T-helper 2 cell treated with Interferon-gamma antibody and Interleukin-4, amounts not matched to agents 5 μg/mL and 100 μg/mL, for 36 hours (primary cell): Measurements from ENCODE around the gene CASZ1.

ENCODE experiments used
- DNase-seq: peaks from one replicate; pipeline ENCODE4 v3.0.0; 2021; ENCODE audit warnings: low spot score
- H3K27ac Mint-ChIP-seq: one replicate; pipeline ENCODE4 v1.8.0; 2021; ENCODE audit warnings: mild to moderate bottlenecking, mixed read lengths
- H3K27me3 Mint-ChIP-seq: one replicate; pipeline ENCODE4 v1.8.0; 2021; ENCODE audit warnings: low read depth, mixed read lengths
- H3K36me3 Mint-ChIP-seq: one replicate; pipeline ENCODE4 v1.8.0; 2021; ENCODE audit warnings: low read depth, mixed read lengths
- H3K4me1 Mint-ChIP-seq: one replicate; pipeline ENCODE4 v1.8.0; 2021; ENCODE audit warnings: low read depth, mixed read lengths
- H3K4me3 Mint-ChIP-seq: one replicate; pipeline ENCODE4 v1.8.0; 2022; ENCODE audit warnings: mild to moderate bottlenecking, moderate library complexity, mixed read lengths
- H3K9me3 Mint-ChIP-seq: one replicate; pipeline ENCODE4 v1.8.0; 2021; ENCODE audit warnings: mixed read lengths

The CASZ1 gene

DNA sequence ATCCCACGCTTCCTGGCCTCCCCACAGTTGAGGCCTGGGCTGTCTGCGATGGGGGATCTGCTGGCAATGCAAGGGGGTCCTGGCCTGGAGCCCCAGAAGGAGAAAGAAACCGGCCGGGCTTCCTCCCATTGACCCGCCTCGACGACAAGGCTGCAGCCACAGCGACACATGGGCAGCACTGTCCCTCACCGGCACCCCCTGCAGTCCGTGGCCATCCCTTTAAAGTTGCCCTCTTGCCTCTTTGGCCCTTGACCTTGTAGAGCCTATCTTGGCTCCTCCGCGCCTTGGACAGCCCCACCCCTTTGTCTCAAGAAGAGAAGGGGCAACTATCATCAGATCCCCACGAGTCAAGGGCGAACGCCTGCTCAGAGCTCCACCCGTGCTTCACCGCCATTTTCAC, 106.0 kb downstream of the CASZ1 start:
- DNase-seq: no peak
- no peak overlapping the region for H3K4me3 Mint-ChIP-seq
- no peaks in the 10 kb centered on the region for H3K36me3 Mint-ChIP-seq
- H3K27me3 Mint-ChIP-seq: peaks cover under 1% of the 10 kb centered on the region
- H3K9me3 Mint-ChIP-seq: no peaks in the 10 kb centered on the region
- no peak overlapping the region for H3K27ac Mint-ChIP-seq
- peaks cover 12% of the 10 kb centered on the region for H3K4me1 Mint-ChIP-seq

- H3K27ac Mint-ChIP-seq: no peak overlapping the region
- H3K36me3 Mint-ChIP-seq: no peaks in the 10 kb centered on the region
- H3K4me1 Mint-ChIP-seq: peaks cover 11% of the 10 kb centered on the region
- H3K4me3 Mint-ChIP-seq: no peak overlapping the region
- no peaks in the 10 kb centered on the region for H3K27me3 Mint-ChIP-seq
- no peak for DNase-seq
- no peaks in the 10 kb centered on the region for H3K9me3 Mint-ChIP-seq
These were observed 108.0 kb downstream of the CASZ1 start for GRCh38 chr1:10688409-10688786.

GRCh38 chr1:10687782-10688408, 108.6 kb downstream of the CASZ1 start:
- DNase-seq: no peak
- Mint-ChIP-seq H3K4me3 (no peak overlapping the region), H3K9me3 (no peaks in the 10 kb centered on the region), H3K27ac (no peak overlapping the region), H3K4me1 (peaks cover 7% of the 10 kb centered on the region), H3K36me3 (no peaks in the 10 kb centered on the region), H3K27me3 (no peaks in the 10 kb centered on the region)

DNA sequence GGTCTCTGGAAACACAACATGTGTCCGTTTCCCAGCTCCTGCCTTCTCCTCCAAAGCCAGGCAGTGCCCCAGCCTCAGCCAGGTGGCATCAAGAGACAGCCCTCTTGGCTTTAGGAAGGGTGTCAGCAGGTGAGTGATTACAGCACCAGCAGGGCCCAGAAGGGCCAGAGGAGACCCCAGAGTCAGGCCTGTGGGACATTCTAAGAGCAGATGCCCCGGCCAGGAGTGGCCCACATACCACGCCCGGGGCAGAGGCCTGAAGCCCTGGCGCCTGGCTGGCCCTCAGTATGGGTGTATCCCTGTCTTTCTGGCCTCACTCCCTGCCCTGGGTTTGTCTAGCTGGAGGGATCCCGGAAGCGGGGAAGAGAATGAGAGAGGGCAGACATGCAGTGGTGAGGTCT, 109.2 kb downstream of the CASZ1 start:
- H3K36me3 Mint-ChIP-seq: no peaks in the 10 kb centered on the region
- H3K27me3 Mint-ChIP-seq: no peaks in the 10 kb centered on the region
- no peak overlapping the region for H3K27ac Mint-ChIP-seq
- no peak for DNase-seq
- H3K4me3 Mint-ChIP-seq: no peak overlapping the region
- H3K9me3 Mint-ChIP-seq: no peaks in the 10 kb centered on the region
- H3K4me1 Mint-ChIP-seq: peaks cover under 1% of the 10 kb centered on the region

DNA sequence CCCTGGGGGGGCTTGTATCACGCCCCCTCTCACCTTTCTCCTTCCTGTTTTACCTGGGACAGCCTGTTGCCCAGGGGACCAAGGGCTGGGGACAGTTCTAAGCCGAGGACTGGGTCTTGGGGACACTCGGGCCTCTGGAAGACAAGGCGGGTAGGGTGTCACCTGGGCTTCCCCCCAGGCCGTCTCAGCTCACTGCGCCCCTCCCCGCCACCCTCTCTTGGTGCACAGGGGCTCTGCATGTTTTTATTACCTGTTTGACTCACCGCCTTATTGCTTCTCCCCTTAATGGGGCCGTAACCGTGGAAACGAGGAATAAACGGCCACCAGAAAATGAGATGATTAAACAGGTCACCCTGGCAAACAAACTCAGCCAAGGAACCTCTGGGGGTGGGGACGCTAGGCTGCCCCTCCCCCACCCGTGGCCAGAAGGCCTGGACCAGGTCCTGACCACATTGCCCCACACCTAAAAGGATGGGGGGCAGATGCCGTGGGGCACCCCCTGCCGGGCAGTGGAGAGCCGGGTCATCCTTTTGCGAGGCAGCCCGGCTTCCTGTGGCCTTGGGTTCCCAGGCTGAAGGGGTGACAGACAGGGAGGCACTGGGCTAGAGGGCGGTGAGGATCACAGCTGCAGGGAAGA, 109.9 kb downstream of the CASZ1 start:
- no peak overlapping the region for H3K27ac Mint-ChIP-seq
- no peak overlapping the region for H3K4me3 Mint-ChIP-seq
- H3K27me3 Mint-ChIP-seq: no peaks in the 10 kb centered on the region
- no peak for DNase-seq
- no peaks in the 10 kb centered on the region for H3K9me3 Mint-ChIP-seq
- H3K36me3 Mint-ChIP-seq: no peaks in the 10 kb centered on the region
- H3K4me1 Mint-ChIP-seq: no peaks in the 10 kb centered on the region

DNA sequence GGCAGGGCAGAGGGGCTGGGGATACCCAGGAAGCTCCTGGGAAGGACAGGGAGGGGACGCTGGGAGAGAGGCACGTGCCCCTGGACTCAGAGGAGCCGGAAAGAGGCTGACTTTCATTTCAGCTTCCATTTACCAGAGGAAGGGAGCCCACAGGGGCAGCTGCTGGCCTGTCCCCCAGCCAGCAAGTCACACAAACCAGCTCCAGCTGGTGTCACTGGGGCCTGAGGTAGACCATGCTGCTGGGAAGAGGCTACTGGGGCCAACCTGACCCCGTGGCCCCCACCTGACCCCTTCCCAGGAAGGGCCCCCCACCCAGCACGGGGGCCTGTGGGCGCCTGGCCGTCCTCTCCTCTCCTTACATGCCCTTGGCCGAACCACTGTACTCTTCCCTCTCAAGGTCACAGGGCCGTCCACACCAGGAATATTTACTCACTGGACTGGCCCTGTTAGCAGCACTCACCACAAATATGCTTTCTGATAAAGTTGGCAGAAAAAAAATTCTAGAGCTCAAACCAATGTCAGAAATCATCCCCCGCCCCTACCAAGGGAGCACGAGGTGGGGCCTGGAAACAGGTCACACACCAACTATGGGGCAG, 110.5 kb downstream of the CASZ1 start:
- no peaks in the 10 kb centered on the region for H3K27me3 Mint-ChIP-seq
- H3K9me3 Mint-ChIP-seq: no peaks in the 10 kb centered on the region
- H3K27ac Mint-ChIP-seq: no peak overlapping the region
- no peaks in the 10 kb centered on the region for H3K36me3 Mint-ChIP-seq
- H3K4me1 Mint-ChIP-seq: no peaks in the 10 kb centered on the region
- H3K4me3 Mint-ChIP-seq: no peak overlapping the region
- no peak for DNase-seq

GRCh38 chr1:10685196-10685807, 111.1 kb downstream of the CASZ1 start:
- Mint-ChIP-seq H3K9me3 (no peaks in the 10 kb centered on the region), H3K27me3 (no peaks in the 10 kb centered on the region), H3K4me3 (no peak overlapping the region), H3K27ac (no peak overlapping the region), H3K4me1 (no peaks in the 10 kb centered on the region), H3K36me3 (no peaks in the 10 kb centered on the region)
- no peak for DNase-seq

GRCh38 chr1:10684221-10684620, 112.2 kb downstream of the CASZ1 start:
- Mint-ChIP-seq H3K4me1 (no peaks in the 10 kb centered on the region), H3K36me3 (no peaks in the 10 kb centered on the region), H3K27me3 (no peaks in the 10 kb centered on the region), H3K4me3 (no peak overlapping the region), H3K27ac (no peak overlapping the region), H3K9me3 (no peaks in the 10 kb centered on the region)
- DNase-seq: no peak

DNA sequence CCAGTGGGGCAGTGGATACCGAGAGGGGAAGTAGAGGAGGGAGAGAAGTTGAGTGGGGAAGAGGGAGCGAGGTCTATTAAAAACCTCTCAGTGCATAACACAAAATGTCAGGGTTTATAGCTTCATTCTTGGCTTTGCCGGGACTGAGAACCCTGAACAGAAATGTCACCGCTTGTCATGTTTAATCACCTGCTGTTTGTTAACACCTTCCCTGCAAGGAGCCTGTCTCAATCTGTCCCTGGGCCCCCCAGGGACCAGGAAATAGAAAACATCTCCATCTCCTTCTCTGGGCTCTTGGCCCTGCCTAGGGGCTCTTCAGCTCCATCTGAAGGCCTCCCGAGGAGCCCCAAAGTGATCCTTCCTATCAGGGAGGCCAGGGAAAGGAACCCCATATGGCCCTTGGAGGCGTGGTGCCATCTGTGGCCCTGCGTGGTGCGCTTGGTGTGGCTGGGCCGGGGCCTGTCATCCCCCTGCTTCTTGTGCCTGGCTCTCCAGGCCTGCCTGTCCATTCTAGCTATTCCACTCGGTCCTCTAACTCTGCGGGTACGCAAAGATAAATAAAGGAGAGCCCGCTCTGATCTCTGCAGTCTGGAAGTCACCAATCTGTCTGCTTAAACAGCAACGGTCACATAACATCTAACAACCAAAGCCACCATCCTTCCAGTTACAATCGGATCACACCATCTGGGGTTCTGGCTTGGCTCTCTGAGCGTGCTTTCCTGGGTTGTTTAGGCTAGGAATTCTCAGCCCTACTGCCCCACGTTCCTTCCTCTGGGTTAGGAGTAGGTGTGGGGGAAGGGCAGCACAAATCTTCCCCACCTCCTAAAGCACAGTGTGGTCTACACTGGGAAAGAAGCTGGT, 113.8 kb downstream of the CASZ1 start:
- H3K9me3 Mint-ChIP-seq: no peaks in the 10 kb centered on the region
- no peaks in the 10 kb centered on the region for H3K36me3 Mint-ChIP-seq
- H3K27me3 Mint-ChIP-seq: no peaks in the 10 kb centered on the region
- no peak overlapping the region for H3K27ac Mint-ChIP-seq
- DNase-seq: no peak
- H3K4me1 Mint-ChIP-seq: no peaks in the 10 kb centered on the region
- no peak overlapping the region for H3K4me3 Mint-ChIP-seq

GRCh38 chr1:10682108-10682445, 114.4 kb downstream of the CASZ1 start:
- Mint-ChIP-seq H3K36me3 (no peaks in the 10 kb centered on the region), H3K27ac (no peak overlapping the region), H3K4me1 (no peaks in the 10 kb centered on the region), H3K27me3 (no peaks in the 10 kb centered on the region), H3K4me3 (no peak overlapping the region), H3K9me3 (no peaks in the 10 kb centered on the region)
- DNase-seq: no peak

DNA sequence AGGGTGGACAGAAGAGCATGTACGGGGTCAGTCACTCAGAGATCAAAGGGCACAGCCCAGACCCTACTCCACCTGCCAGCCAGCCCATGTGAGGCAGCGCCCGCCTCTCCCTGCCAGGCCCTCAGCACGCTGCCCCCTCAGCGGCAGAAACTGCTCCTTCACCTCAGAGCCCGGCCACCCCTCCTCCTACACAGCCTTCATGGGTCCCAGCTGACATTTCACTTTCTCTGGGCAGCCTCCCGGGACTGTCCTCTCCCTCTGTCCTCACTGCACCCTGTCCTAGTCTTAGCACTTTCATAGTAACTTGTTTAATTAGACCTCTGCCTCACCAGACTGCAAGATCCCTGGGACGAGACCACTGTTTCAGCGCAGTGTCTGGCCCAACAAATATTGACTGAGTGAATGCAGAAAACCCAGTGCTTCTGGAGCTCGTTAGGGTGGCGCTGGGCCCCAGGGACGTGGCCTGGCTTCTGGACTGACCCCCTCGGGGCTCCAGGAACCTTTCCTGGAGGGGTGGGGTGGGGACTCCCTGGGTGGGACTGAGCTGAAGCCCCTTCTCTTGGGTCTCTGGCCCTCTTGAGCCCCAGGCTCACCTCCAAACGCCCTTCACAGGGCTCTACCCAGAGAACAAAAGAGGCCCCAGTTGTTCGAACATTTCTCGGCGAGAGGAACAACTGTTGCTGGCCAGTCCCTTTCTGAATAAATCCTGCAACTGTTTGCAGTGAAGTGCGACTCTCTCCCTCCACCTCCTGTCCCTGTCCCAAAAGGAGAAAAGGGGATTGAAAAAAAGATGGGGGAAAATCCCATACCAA, 114.9 kb downstream of the CASZ1 start:
- Mint-ChIP-seq H3K4me3 (no peak overlapping the region), H3K27ac (no peak overlapping the region), H3K36me3 (no peaks in the 10 kb centered on the region), H3K9me3 (no peaks in the 10 kb centered on the region), H3K27me3 (no peaks in the 10 kb centered on the region), H3K4me1 (no peaks in the 10 kb centered on the region)
- no peak for DNase-seq

GRCh38 chr1:10680487-10680886, 116.0 kb downstream of the CASZ1 start:
- Mint-ChIP-seq H3K9me3 (no peaks in the 10 kb centered on the region), H3K4me3 (no peak overlapping the region), H3K36me3 (no peaks in the 10 kb centered on the region), H3K27me3 (no peaks in the 10 kb centered on the region), H3K4me1 (no peaks in the 10 kb centered on the region), H3K27ac (no peak overlapping the region)
- no peak for DNase-seq

GRCh38 chr1:10679496-10680220, 116.8 kb downstream of the CASZ1 start:
- Mint-ChIP-seq H3K27ac (no peak overlapping the region), H3K9me3 (no peaks in the 10 kb centered on the region), H3K4me1 (no peaks in the 10 kb centered on the region), H3K36me3 (no peaks in the 10 kb centered on the region), H3K27me3 (no peaks in the 10 kb centered on the region), H3K4me3 (no peak overlapping the region)
- no peak for DNase-seq
